ENCODE data around the gene TUBA8.

DNA sequence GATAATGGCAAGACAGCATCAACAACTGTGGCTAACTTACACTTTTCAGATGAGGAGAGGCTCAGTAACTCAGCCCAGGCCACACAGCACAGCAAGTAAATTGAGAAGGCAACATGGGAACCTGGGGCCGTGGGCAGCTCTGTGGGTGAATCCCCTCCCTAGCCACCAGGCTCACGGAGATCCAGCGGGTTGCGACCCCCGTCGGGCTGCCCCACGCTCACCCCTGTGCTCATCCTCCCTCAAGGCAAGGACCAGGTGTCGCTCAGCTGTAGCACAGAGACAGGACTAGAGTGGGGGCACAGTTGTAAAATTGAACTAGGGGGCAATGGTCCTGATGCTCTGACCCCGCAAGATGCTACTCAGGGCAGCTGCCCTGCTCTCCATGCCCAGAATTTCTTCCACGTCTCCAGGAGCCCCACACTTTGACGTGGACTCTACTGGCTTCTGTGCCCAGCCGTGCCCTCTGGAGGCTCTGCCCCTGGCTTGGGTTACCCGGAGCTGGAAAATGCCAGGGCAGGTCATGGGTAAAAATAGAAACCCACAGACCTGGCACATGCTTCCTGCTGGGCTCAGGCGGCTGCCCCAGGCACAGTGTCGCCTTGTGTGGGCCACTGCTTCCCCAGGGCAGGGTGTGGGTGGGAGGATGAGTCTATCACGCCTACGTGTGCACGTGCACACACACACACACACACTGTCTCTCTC is 9.0 kb downstream of the TUBA8 start:
- no peak for TF ChIP-seq POLR2A (IDR thresholded peaks at IDR 0.05)
- TF ChIP-seq, protein P1, sequence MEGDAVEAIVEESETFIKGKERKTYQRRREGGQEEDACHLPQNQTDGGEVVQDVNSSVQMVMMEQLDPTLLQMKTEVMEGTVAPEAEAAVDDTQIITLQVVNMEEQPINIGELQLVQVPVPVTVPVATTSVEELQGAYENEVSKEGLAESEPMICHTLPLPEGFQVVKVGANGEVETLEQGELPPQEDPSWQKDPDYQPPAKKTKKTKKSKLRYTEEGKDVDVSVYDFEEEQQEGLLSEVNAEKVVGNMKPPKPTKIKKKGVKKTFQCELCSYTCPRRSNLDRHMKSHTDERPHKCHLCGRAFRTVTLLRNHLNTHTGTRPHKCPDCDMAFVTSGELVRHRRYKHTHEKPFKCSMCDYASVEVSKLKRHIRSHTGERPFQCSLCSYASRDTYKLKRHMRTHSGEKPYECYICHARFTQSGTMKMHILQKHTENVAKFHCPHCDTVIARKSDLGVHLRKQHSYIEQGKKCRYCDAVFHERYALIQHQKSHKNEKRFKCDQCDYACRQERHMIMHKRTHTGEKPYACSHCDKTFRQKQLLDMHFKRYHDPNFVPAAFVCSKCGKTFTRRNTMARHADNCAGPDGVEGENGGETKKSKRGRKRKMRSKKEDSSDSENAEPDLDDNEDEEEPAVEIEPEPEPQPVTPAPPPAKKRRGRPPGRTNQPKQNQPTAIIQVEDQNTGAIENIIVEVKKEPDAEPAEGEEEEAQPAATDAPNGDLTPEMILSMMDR (IDR thresholded peaks at IDR 0.05), result no peak
